ENCODE results near the gene CRHR1.
"Not testable (repeated sequence)": the region's sequence is repeated elsewhere in the genome, so short reads cannot be mapped to it uniquely, and the experiment has no call there.

The CRHR1 gene

DNA sequence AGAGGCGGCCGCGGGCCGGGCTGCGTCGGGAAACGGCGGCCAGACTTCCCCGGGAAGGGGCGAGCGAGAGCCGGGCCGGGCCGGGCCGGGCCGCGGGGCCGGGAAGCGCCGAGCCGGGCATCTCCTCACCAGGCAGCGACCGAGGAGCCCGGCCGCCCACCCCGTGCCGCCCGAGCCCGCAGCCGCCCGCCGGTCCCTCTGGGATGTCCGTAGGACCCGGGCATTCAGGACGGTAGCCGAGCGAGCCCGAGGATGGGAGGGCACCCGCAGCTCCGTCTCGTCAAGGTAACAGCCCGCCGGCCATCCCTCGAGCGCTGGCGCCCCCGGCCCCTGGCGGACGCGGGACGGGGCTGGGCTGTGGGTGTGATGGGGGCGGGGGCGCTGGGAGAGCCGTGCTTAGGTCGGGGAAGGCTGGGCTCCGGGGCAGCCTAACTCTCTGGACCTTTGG, at the start of gene CRHR1:
CRHR1 (plus strand) TSS at position 28 of the 448 bp plus-strand sequence; CDS start at position 253, 225 bp downstream.
- no peak for DNase-seq

DNA sequence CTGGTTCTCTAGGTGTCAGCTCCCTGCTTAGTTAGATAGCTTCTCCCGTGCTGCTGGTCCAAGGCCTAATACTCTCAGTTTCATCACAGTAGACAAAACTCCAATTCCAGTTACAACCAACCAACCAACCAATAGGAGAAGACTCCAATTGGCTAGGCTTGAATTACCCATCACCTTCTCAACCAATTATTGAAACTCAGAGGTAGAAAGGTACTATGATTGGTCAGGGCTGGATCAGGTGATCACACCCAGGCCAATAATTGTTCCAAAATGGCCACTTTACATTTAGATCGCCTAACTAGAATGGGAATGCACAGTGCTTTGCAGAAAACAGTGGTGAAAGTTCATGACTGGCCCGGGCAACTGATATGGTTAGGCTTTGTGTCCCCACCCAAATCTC, 49.5 kb upstream of the CRHR1 start:
- DNase-seq, result no peak

DNA sequence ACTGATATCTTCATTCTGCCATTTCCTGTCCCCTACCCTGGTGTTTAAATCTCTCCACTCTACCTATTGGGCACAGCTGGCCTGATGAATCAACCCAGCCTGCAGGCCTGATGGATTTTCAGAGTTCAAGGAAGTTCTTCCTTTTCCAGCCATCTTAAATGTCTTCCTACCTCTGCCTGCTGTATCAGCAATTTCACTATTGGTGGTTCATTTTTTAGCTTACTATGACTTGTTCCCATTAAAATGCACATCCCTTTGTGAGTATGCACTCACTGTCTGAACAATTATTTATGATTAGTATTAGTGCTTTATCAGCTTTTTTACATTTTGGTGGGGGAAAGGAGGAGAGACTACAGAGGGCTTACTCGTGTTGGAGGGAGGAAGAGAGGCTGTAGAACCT, 48.6 kb upstream of the CRHR1 start:
- no peak for DNase-seq

DNA sequence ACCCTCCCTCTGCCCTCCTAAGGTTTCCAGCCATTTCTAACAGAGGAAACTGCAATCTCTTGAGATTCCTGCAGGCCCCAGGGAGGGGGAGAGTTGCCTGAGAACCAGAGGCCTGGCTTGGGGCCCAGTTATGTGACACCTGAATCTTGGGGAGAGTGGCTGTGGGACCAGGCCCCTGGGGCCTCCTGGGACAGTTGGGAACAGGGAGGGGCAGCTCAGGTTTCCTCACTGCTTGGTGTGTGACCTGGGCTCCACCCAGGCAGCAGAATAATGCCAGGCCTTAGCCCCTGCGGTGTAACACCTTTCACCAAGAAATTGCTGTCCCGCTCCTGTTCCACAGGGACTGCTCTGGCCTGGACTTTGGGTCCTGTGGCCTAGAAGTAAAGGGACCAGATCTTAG, 44.3 kb upstream of the CRHR1 start:
- DNase-seq, result no peak

DNA sequence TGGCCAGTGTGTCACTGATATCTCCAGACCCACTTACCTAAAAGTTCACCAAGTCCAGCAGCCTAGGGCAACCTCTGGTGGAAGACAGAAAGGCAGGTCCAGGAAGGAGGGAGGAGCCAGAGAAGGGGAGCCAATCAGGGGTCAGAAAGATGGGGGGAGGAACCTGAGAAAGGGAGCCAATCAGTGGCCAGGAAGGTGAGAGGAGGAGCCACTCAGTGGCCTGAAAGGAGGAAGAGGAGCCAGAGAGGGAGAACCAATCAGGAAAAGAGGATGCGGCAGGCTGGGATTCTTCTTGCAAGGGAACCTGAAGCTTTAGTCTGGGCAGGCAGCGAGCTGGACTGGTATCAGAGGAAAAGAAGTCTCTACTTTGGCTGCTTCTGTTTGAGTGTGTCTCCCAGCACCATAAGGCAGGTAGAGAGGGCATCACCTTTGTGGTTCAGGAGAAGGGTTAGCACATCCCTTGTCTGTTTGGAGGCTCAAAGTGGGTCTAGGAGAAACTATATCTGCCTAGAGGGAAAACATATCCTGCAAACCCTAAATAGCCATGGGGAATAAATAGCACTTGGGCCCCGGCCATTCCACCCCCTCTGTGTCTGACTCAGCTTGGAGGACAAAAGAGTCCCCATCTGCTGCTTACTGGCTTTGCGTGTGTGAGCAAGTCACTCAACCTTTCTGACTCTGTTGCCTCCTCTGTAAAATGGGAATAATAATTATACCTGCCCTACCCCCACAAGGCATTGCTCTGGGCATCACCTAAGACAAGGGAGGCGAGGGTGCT, 43.4 kb upstream of the CRHR1 start:
- DNase-seq, result peak; percentile 31

DNA sequence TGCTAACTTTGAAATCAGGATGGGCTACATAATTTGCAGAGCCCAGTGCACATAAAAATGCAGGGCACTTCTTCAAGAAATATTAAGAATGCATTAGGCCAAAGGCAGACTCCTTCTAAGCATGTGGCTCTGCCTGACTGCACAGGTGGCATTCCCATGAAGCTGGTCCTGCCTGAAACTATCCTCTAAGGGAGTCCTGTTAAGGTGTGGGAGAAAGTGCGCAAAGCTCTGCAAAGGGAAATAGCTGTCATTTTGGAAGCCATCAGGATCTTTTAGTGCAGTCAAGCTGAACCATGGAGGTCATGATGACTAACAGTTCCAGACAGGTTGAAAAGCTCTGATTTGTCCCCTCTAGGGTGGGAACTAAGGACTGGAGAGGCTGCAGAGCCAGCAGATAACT, 41.9 kb upstream of the CRHR1 start:
- no peak for DNase-seq

DNA sequence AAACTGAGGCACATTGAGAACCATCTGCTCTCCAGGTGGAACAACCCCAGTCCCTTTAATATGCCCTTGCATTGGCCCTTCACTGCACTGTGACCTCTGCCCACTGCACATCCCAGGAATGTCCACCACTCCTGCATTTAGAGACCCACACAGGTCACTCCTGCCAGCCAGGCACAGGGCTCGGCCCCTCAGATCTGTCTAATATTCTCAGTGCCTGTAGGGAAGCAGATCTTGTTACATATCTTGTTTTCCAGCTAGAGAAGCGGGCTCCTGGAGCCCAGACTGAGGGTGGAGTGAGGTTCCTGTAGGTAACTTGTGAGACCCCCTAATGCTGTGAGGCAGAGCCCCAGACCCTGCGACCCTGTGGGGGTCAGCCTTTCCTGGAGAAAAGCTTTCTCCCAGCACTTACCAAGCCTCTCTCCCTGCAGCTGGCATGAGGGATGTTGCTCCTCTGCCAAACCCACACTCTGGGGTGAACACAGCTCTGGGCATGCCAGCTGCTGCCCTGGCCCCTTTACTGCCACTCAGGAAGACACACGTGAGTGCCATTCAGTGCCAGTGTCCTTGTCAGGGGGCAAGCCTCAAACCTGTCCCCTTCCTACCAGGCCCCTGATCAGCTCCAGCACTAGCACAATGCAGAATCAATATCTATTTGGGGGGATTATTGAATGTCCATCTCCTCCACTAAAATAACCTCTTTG, 40.3 kb upstream of the CRHR1 start:
- DNase-seq, result no peak

DNA sequence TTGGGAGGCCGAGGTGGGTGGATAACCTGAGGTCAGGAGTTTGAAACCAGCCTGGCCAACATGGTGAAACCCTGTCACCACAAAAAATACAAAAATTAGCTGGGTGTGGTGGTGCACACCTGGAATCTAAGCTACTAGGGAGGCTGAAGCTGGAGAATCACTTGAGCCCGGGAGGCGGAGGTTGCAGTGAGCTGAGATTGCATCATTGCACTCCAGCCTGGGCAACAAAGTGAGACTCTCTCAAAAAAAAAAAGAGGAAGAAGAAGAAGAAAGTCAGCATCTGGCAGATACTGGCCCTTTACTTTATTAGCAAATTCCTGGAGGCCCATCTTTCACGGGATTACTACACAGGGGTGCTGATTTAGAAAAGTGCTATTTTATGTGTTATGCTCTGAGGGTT, 39.3 kb upstream of the CRHR1 start:
- not testable (repeated sequence) for DNase-seq

DNA sequence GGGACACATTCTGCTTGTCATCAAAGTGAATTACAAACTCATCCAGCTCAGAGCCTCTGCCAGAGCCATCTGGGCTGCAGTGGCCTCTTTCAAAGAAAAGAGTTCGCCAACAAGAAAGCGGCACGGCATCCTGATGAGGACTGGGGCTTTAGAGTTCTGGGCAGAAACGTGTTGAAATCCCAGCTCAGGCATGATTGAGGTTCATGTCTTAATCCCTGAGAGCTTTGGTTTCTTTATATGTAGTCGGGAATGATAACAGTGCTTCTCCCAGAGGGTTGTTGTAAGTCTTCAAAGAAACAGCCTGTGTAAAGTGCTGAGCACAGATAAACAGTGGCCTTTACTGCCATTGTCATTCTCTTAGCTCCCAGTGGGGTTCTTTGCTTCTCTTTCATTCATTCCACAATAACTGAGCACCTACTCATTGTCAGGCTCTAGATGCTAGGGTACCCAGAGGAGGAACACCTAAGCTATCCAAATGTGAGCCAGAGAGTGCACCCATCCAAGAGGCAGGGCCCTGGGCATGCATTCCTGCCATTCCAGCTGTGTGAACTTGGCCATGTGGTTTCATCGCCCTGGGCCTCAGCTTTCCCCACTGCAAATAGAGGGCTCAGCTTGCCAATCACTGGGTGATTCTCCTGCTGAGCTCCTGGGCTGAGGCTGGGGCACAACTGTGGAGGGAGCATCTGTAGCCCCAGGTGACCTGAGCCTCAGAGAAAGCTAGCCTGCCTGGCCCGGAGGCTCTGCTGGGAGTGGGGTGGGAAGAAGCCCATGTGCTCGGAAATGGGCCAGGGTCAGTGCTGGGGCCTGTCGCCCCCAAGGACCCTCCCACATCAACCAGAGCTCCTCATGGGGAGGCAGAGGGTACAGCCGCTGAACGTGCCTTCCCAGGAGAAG, 38.3 kb upstream of the CRHR1 start:
- DNase-seq, result no peak

DNA sequence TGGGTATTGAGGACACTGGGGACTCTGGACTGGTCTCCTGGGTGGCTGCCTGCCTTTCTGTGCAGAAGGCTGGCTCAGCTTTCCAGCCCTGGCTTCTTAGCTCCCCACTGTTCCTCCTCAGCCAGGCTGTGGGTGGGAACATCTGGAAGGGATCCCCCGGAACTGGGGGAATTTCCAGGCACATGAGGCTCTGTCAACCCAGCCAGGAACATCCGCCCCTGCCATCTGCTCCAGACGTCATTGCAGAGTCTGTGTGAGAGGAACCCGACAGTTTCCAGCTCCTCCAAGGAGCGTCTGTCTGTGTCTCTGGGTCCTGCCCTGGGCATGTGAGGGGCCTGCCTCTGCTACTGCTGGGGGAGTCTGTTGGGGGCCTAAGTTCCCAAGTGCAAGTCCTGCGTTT, 36.2 kb upstream of the CRHR1 start:
- DNase-seq, result no peak

DNA sequence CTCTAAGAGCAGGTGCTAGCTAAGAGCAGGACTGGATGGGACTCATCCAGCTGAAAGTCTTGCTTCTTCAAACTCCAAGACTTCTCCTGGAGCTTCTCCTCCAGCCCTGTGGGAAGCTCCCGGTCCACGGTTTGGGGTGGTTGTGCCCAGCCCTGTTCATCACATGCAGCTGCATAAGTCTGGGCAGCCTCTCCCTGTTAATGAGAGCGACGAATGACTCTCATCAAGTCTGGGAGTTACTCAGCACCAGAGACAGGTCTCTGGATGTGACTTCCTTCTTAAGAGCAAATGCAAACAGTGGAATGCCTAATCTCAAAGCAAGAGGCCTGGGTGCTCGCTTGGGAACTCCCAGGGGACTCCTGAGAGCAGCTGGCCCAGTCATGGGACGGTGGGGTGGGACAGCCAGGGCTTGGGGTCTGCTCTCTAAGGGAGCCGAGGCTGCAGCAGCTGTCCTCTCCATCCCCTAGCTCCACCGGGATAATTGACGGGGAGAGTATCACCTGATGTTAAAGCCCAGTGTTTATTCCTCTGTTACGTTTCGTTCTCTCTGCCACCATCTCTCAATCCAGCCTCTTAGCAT, 35.3 kb upstream of the CRHR1 start:
- no peak for DNase-seq

DNA sequence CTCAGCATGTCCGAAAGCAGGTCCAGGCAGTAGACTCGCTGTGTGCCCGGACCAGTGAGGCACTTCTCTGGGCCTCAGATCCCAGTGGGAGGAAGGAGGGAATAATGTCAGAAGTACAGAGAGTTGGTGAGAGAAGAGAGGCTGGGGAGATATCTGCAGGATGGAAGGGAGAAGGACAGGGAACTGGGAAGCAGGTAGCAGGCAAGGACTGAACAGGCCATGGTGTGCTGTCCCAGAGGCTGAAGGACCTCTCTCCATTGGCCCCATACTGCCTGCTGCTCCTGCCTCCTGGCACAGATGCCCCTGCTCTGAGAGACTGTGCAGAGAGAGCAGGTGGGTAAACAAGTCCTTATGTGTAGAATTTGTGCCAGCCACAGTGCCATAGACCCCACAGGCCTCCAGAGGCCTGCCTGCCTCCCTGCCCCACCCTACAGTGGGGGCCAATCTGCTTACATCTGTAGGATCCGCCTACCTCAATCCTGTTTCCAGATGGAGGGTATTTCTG, 34.2 kb upstream of the CRHR1 start:
- DNase-seq, result no peak

DNA sequence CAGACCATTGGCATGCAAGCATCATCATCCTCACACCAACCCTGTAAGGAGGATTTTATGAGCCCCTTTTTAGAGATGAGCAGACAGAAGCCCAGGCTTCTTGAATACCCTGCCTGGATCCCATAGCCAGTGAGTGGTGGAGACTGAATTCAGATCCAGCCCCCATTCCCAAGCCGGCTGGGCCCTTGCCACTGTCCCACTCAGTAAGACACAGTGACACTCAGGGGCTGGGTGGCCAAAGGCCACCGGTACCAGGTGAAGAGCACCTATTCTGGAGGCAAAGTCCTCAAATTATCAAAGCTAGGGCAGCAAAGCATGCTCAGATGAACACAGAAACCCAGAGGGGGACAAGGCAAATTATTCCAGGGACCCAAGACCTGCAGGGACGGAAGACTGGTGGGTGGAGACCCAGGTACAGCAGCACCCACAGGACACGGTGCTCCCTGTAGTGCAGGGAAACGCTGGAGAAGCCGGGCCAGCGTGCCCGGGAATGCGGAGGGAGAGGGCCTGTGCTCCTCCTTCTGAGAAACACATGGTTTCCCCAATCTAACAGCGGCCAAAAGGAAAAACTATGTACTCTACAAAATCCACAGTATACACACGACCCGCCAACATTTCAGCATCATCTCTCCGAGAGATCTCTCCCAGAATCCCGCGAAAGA, 33.2 kb upstream of the CRHR1 start:
- DNase-seq, result no peak

DNA sequence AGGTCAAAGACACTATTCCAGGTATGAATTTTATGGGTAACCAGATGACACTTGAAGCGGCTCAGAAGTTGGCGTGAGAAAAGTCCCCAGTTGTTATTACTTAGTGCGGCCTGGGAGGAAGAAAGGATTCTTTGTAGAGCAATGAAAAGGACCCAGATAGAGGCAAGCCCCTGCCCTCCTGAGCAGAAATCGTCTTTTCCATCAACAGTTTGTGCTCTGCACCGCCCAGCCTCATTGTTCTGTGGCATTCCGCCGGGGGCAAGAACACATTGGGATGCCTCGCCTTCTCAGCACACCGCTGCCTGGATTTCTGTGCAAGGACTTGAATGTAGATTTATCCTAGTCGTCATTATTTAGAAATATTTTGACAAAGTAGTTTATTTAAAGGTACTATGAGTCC, 32.7 kb upstream of the CRHR1 start:
- DNase-seq, result no peak

DNA sequence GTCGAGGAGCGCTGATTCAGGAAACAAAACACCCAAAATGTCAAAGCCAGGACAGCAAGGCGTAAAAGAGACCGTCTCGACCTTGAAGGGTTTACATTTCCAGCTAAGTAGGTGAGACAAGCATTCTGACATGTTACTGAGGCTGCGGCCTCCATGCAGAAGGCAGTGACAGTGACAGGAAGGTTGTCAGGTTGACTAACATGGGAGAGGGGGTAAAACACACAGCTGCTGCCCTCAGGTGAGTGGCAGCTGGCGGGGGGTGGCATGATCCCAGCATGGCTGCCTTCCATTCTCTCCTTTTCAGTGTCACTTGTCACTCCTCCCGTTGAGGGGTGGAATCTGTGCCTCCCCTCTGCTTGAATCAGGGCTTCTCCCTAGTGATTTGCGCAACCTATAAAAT, 31.9 kb upstream of the CRHR1 start:
- no peak for DNase-seq

DNA sequence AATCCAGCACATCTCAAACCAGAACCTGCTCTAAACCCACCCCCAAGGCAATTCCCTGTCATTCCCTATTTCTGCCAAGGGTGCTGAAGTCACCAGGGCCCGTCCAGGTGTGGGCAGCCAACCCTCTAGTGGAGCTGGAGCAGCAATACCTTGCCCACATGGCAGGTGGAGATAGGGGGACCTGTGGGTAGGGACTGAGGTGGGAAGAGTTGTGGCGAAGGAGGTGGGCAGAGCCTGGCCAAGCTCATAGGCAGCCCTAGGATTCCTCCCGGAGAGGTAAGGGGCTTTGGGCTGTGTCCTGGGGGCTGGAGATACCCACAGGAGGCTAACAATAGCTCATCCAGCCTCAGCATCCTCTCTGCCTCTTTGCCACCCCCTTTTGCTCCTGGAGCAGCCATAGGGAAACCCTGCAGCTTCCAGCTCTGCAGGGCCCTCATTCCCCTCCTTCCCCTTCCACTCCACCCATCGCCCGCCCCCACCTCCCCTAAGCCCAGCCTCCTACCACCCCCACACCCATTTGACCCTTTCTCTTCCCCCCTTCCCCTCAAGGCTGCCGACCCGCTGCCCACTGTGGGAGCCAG, 30.4 kb upstream of the CRHR1 start:
- DNase-seq, result no peak

DNA sequence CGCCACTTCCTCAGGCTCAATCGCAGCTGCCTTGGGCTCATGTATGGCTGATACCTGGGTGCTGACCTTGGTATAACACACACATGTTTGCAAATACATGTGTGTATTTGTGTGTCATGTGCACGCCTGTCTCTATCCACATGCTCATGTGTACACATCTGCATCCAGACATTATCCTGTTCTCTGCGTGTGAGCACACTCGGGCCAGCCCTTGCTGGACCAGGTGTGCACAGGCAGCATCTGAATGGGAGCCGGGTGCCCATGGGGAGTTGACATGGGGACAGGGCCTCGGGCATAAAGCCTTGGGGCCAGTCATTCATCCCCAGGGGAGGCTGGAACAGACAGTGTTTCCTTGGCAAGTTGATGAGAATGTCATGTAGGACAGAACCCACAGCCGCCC, 29.1 kb upstream of the CRHR1 start:
- DNase-seq, result no peak

DNA sequence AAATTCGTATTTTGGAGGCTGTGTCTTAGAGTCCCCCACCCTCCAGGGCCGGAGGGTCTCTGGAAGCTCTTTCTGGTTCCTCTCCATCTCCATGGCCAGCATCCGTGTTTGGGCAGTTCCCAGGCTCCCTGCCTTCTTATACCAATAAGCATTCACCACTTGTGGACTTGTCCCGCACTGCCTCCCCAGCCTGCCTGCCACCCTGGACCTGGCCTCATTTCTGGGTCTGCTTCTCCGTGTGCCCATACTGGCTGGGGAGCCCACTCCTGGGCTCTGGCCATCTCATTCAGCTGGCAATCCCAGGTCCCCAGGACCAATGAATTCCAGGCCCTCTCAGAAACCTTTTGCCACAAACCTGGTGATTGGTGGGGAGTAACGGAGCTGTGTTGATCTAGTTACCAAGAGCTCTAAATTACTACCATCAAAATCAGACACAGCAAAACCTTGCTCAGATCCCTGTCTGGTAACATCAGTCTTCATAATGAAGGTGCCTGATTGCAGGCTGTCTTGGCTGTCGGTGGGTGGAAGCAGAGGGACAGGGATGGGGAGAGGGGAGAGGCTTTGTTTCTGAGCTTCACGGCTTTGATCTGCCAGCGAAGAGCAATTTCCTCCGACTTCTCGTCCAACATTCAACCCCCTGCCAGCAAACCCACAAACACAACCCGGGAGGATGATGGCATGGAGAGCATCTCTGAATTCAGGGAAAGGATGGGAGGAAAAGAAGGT, 27.7 kb upstream of the CRHR1 start:
- DNase-seq, result no peak

DNA sequence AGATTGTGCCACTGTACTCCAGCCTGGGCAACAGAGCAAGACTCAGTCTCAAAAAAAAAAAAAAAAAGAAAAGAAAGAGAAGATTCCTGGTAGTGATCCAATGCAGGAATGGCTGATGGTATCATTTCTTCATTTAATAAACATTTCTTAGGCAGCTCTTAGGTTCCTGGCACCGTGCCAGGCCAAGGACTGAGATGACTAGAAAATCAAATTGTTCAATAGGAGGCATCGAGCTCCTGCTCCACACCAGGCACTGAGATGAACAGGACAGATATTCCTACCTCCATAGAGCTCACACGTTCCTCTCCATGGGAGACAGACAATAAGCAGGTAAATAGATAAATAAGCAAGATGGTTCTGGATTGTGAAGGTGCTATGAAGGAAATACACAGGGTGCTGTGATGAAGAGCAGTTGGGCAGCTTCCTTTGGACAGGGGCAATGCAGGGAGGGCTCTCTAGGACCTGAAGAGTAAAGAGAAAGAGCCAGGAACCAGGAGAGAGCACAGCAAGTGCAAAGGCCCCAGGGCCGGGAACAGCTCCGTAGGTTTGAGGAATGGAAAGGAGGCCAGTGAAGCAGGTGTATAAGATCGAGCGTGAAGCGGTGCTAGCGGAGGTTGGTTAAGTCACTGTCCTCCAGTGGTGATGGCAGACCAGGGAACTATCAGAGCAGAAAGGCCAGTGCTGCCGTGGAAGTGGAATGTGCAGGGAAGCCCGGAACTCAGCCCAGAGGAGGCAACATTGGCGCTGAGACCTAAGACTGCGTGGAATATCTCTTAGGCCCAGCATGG, 26.5 kb upstream of the CRHR1 start:
- no peak for DNase-seq

DNA sequence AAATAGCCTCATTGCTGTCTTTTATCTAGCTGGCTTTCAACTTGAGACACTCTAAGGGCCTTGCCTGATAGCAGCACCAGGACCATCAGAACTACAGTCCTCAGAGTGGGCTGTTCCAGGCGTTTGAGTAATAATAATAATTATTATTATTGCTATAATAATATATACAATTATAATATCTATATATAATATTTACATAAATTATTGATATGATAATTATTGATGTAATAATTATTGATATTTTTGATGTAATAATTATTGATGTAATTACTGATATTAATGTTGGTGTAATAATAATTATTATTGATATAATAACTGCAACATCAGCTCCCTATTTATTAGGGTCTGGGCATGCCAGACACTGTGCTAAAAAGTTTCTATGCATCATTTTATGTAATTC, 25.6 kb upstream of the CRHR1 start:
- no peak for DNase-seq

All from CD4-positive, alpha-beta T cell treated with Interleukin-10 for 1 hour (primary cell).